DND-41 (cell line): ENCODE results near the gene PAK1.

ENCODE experiments used
- EZH2 ChIP-seq: IDR thresholded peaks from 3 replicates; pipeline ENCODE4 v1.6.1; 2012; ENCODE audit warnings: borderline replicate concordance, low read depth, mild to moderate bottlenecking, moderate library complexity, low read length, inconsistent platforms; ENCODE audit not compliant: severe bottlenecking
- TF ChIP-seq, protein P1 (sequence below): IDR thresholded peaks from 2 replicates; pipeline ENCODE4 v1.5.1; 2012; ENCODE audit warnings: borderline replicate concordance, low read length, moderate library complexity, mild to moderate bottlenecking; ENCODE audit not compliant: poor library complexity, severe bottlenecking; ENCODE audit errors: extremely low read depth

DNA sequence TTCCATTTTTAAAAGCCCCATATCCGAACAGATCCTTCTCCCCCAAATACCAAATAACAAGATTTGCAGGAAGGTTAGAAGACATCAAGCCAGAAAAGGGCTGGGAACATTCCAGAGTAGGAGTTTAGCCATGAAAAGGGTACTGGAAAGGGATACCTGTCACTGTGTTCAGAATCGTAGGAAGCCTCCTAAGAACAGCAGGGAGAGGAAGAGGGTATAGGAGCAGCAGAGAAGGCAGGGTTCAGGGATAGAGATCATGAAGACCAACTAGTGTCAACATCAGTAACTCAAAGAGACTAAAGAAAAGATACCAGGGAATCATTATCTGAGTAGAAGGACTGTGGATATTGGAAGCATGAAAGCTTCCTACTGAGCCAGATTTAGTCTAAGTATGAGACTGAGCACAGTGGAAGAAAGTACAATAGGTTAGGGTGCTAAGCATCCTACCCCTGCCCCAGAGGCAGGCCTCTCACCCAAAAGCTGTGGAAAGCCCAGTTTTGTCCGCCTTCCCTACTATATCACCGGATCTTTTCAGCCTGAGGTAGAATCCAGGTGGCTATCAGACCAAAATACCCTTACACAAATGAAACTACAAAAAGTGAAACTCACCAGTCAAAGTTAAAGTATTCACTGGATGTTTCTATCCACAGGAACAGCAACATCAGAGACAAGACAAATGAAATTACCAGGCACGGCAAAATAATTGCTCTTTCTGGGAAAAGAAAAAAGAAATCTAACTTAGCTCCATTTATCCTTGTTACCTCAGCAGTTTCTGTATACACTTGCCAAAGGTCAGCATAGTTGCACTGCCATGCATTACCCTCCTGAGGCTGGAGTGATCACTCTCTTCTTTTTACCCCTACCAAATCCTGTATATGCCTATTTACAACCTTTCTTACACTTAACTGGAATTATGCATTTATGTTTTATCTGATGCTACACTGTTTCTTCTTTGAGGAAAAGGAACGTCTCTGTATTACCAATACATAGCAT, 189.1 kb downstream of the PAK1 start:
- TF ChIP-seq, protein P1, sequence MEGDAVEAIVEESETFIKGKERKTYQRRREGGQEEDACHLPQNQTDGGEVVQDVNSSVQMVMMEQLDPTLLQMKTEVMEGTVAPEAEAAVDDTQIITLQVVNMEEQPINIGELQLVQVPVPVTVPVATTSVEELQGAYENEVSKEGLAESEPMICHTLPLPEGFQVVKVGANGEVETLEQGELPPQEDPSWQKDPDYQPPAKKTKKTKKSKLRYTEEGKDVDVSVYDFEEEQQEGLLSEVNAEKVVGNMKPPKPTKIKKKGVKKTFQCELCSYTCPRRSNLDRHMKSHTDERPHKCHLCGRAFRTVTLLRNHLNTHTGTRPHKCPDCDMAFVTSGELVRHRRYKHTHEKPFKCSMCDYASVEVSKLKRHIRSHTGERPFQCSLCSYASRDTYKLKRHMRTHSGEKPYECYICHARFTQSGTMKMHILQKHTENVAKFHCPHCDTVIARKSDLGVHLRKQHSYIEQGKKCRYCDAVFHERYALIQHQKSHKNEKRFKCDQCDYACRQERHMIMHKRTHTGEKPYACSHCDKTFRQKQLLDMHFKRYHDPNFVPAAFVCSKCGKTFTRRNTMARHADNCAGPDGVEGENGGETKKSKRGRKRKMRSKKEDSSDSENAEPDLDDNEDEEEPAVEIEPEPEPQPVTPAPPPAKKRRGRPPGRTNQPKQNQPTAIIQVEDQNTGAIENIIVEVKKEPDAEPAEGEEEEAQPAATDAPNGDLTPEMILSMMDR: no peak
- no peak for TF ChIP-seq EZH2
